AML-193 (cell line): ENCODE results near the gene RAET1E.
"Not testable (repeated sequence)": the region's sequence is repeated elsewhere in the genome, so short reads cannot be mapped to it uniquely, and the experiment has no call there.

Experiments used
- DNase-seq, 2 experiments: peaks; one replicate each; lab custom pipeline; 2025; lab: John Stamatoyannopoulos, UW

The RAET1E gene

DNA sequence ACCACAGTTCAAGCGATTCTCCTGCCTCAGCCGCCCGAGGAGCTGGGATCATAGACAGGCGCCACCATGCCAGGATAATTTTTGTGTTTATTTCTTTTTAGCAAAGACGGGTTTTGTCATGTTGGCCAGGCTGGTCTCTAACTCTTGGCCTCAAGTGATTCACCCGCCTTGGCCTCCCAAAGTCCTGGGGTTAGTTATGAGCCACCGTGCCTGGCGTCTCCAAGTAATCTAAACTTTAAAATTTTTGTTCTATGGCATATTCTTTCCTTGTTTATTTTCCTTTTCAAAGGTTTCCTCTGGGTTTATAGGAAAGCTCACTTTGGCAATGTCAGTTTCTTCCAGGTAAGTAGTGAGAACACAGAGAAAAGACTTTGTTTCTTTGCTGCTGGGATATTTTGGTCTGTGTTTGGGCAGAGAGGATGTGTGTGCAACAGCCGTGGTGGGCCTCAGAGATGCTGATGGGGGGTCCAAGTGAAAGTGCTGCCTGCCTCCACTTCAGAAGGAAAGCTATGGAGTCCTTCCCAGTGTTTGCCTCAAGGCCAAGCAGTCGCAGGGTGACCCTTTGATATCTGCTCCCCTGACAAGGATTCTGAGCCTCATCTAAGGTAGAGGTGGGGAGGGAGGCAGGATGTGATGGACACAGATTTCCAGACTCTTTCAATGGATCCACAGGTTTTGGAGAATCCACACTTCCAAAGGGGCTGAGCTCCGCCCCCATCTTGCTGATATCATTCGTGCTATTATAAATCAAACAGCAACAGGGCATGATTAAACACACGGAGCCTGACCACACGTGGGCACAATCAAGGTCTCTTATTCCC lies 36.1 kb downstream of the RAET1E start:
- DNase-seq, result no peak

GRCh38 chr6:149860834-149861602 lies 36.9 kb downstream of the RAET1E start:
- DNase-seq, result peak; percentile 30 to 34

DNA sequence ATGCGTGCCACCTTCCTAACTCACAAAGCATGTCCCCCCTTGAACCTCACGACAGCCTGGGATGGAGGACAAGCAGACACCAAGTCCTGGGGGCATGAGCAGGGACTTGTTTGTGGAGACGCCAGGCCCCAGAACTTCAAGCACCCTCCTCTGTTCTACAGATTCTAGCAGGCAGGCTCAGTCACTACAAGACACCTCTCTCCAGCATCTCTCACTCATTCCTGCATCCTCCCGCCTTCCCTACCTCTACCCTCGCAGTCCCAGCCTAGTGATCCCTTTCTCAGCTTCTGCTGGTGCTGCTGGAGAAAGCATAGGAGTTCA lies 37.4 kb downstream of the RAET1E start:
- DNase-seq, result no peak

GRCh38 chr6:149859938-149860337 lies 38.0 kb downstream of the RAET1E start:
- DNase-seq, result no peak

GRCh38 chr6:149859368-149859767 lies 38.5 kb downstream of the RAET1E start:
- no peak for DNase-seq

- DNase-seq, result no peak
These were observed 40.4 kb downstream of the RAET1E start for GRCh38 chr6:149857541-149857940.

- no peak for DNase-seq
These were observed 41.5 kb downstream of the RAET1E start for GRCh38 chr6:149856256-149856994.

GRCh38 chr6:149855741-149856140 lies 42.2 kb downstream of the RAET1E start:
- no peak for DNase-seq

DNA sequence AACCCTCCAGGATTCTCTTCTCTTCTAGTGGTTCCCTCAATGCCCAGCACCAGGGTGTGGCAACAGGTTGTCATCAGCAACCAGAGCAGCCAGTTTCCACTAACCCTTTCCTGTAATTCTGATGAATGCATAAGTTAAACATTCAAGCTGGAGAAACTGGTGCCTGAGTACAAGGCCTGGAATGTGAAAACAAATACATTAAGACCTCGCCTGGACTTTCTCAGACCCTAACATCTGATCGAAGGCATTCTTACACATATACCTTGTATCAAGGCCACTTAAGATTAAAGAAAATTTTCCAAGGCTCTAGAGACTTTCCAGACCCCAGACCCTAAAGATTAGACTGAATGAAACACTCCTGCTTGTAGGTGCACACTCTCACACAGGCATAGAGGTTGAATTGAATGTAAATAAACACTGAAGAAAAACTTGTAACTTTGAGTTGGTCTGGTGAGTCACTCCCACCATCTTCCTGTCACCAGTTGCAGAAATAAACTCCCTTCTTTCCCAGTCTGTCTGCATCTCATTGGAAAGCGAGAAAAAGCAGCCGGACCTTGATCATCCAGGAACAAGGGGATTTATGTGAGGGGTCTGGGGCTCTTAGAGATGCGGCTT lies 42.8 kb downstream of the RAET1E start:
- no peak for DNase-seq

GRCh38 chr6:149854532-149854931 lies 43.4 kb downstream of the RAET1E start:
- DNase-seq, result no peak

DNA sequence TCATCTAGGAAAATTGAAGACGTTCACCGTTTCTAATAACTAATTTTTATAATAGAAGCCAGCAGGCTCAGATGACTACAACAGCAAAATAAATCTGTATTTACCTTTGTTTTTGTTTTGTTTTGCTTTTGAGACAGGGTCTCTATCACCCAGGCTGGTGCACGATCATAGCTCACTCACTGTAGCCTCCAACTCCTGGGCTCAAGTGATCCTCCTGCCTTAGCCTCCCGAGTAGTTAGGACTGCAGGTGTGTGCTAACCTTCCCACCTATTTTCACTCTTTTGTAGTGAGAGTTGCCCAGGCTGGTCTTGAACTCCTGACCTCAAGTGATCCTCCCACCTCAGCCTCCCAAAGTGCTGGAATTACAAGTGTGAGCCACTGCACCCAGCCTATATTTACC lies 43.9 kb downstream of the RAET1E start:
- DNase-seq, result not testable (repeated sequence)

DNA sequence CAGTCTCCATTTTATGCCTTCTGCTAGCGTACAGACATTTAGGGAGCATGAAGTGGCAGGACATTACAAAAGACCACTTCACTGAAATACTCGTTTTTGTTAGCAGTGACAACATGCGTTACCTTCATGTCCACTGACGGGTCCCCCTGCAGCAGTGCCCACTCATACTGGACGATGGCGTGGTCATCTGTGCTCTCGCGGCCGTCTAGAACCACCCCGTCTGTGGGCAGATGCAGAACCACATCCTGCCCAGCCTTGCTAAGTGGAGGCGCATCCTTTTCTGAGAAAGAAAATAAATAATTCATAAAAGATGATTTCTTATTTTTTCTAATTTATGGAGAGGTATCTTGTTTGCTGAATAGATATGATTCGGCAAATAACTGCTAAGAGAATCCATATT lies 45.0 kb downstream of the RAET1E start:
- DNase-seq, result no peak

- DNase-seq, result no peak
These were observed 45.7 kb downstream of the RAET1E start for GRCh38 chr6:149852180-149852579.

- no peak for DNase-seq
These were observed 46.3 kb downstream of the RAET1E start for GRCh38 chr6:149851461-149852110.

DNA sequence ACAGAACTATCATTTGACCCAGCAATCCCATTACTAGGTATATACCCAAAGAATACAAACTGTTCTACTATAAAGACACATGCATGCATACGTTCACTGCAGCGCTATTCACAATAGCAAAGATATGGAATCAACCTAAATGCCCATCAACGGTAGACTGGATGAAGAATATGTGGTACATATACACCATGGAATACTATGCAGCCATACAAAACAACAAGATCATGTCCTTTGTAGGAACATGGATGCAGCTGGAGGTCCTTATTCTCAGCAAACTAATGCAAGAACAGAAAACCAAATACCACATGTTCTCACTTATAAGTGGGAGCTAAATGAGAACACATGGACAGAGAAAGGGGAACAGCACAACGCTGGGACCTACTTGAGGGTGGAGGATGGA lies 49.6 kb downstream of the RAET1E start:
- not testable (repeated sequence) for DNase-seq
